Breast epithelium (tissue), 3 donors: ENCODE data around the gene TMTC2.

Experiments
- CTCF ChIP-seq, 3 donors: fragments of 450-650 bp; IDR thresholded peaks; one replicate each; pipeline ENCODE4 v1.5.1; 2016 to 2017; ENCODE audit warnings: antibody characterized with exemption in 3 of 3, mild to moderate bottlenecking in 3 of 3, moderate library complexity in 3 of 3
- POLR2AphosphoS5 ChIP-seq, 3 donors: sonication (generic); formaldehyde crosslinking; IDR thresholded peaks; one replicate each; pipeline ENCODE4 v1.6.1; 2017; ENCODE audit warnings: antibody characterized with exemption in 3 of 3

GRCh38 chr12:82926630-82927029 lies 239.9 kb downstream of the TMTC2 start:
- TF ChIP-seq CTCF (IDR thresholded peaks at IDR 0.05) (no peak), POLR2AphosphoS5 (IDR thresholded peaks at IDR 0.05) (no peak)
